IMR-90 (cell line): Measurements from ENCODE around the gene PIK3IP1.

Experiments
- CEBPB ChIP-seq: IDR thresholded peaks from 2 replicates; pipeline ENCODE4 v1.6.1; 2012; ENCODE audit warnings: low read depth, low read length, improper control_type of control experiment
- CTCF ChIP-seq: conservative IDR thresholded peaks from 2 replicates; pipeline ENCODE4 v1.5.1; 2012; ENCODE audit warnings: mild to moderate bottlenecking, low read depth, low read length, improper control_type of control experiment
- ELK1 ChIP-seq: fragments of 150-350 bp; IDR thresholded peaks from 2 replicates; pipeline ENCODE4 v1.6.1; 2016; ENCODE audit warnings: low read depth, mild to moderate bottlenecking, low read length, moderate library complexity, borderline replicate concordance
- MAZ ChIP-seq: IDR thresholded peaks from 2 replicates; pipeline ENCODE4 v1.6.1; 2012; ENCODE audit warnings: low read depth, mild to moderate bottlenecking, low read length, improper control_type of control experiment, moderate library complexity, borderline replicate concordance
- POLR2A ChIP-seq: IDR thresholded peaks from 2 replicates; pipeline ENCODE4 v1.6.1; 2012; ENCODE audit warnings: mild to moderate bottlenecking, low read depth, low read length
- RAD21 ChIP-seq: IDR thresholded peaks from 2 replicates; pipeline ENCODE4 v1.6.1; 2012; ENCODE audit warnings: low read length, improper control_type of control experiment
- RCOR1 ChIP-seq: IDR thresholded peaks from 2 replicates; pipeline ENCODE4 v1.6.1; 2012; ENCODE audit warnings: mild to moderate bottlenecking, low read length, improper control_type of control experiment; ENCODE audit not compliant: insufficient replicate concordance
- RFX5 ChIP-seq: IDR thresholded peaks from 2 replicates; pipeline ENCODE4 v1.8.0; 2012; ENCODE audit warnings: low read depth, mild to moderate bottlenecking, low read length, moderate library complexity
- SMC3 ChIP-seq: fragments of 150-350 bp; IDR thresholded peaks from 2 replicates; pipeline ENCODE4 v1.6.1; 2016; ENCODE audit warnings: low read depth, mild to moderate bottlenecking, antibody characterized with exemption, low read length, moderate library complexity
- USF2 ChIP-seq: fragments of 150-350 bp; IDR thresholded peaks from 2 replicates; pipeline ENCODE4 v1.6.1; 2017; ENCODE audit warnings: mild to moderate bottlenecking, antibody characterized with exemption, low read length, low read depth

- no peak for TF ChIP-seq CTCF
- no peak for TF ChIP-seq RFX5
- no peak for TF ChIP-seq RCOR1
- no peak for TF ChIP-seq ELK1
- no peak for TF ChIP-seq SMC3
- no peak for TF ChIP-seq POLR2A
- TF ChIP-seq USF2 = no peak
- no peak for TF ChIP-seq CEBPB
- no peak for TF ChIP-seq MAZ
- TF ChIP-seq RAD21 = no peak
Observed at GRCh38 chr22:31275018-31275417, 17.3 kb downstream of the PIK3IP1 start.
